ENCODE measurements around the gene ZC3H10. TPM values are rescaled to one million over a fixed set of nuclear protein-coding genes. Genes with fewer than 3 reads are reported as not detected.
A peak's percentile ranks its signal among the peaks of the same experiment; 100 is the strongest.

Gene ZC3H10
- total RNA-seq, 1 experiment from 2014 or later: 11.3 TPM

- Mint-ChIP-seq H3K9me3 (no peaks in the 10 kb centered on the region), H3K36me3 (peaks cover 44% of the 10 kb centered on the region), H3K4me3 (no peak overlapping the region), H3K27ac (no peak overlapping the region; the same call in 1 of the 2 replicates), H3K27me3 (ENCODE audit: low read depth) (no peaks in the 10 kb centered on the region), H3K4me1 (peaks cover 15% of the 10 kb centered on the region)
- ATAC-seq: peak; percentile 50
- ChIA-PET CTCF (interaction anchor here (0.6 to 1.6 kb wide), 34 partner anchors 11 to 1017 kb away, joined by 3 to 36 read pairs (median 4); partner anchors contain the start of genes COQ10A, ESYT1, IKZF4 and MMP19), POLR2A (interaction anchor here (0.7 to 1.3 kb wide), 3 partner anchors 20 to 69 kb away, joined by 3 to 6 read pairs (median 3); partner anchors contain the start of gene PA2G4)
- no peak for TF ChIP-seq TEAD1 (CRISPR knock-in tag; IDR thresholded peaks at IDR 0.05)
- peak; percentile 40; the same call in 1 of the 2 replicates for TF ChIP-seq CTCF (IDR thresholded peaks at IDR 0.05)
- DNase-seq (ENCODE audit: low spot score): peak; percentile 74
These were observed 33.0 kb upstream of the ZC3H10 start for GRCh38 chr12:56084958-56085543.

- H3K4me1 Mint-ChIP-seq: peaks cover 11% of the 10 kb centered on the region
- peak overlapping the region; percentile 53; the same call in 1 of the 2 replicates for H3K27ac Mint-ChIP-seq
- ChIA-PET CTCF (interaction anchor here (0.8 to 1.5 kb wide), 9 partner anchors 14 to 243 kb away, joined by 3 to 17 read pairs (median 5); partner anchors contain the start of genes MMP19, RAB5B and SUOX), POLR2A (interaction anchor here (0.7 to 1.3 kb wide), 2 partner anchors 19 to 599 kb away, joined by 4 to 6 read pairs; partner anchors contain the start of gene PA2G4)
- no peaks in the 10 kb centered on the region for H3K27me3 Mint-ChIP-seq (ENCODE audit: low read depth)
- no peaks in the 10 kb centered on the region for H3K9me3 Mint-ChIP-seq
- H3K36me3 Mint-ChIP-seq: peaks cover 52% of the 10 kb centered on the region
- no peak for ATAC-seq
- TF ChIP-seq USF1 (CRISPR knock-in tag; IDR thresholded peaks at IDR 0.05) (no peak), AFF4 (CRISPR knock-in tag; IDR thresholded peaks at IDR 0.05; ENCODE audit: borderline replicate concordance) (no peak), ZNF317 (CRISPR knock-in tag; IDR thresholded peaks at IDR 0.05; ENCODE audit: borderline replicate concordance, low read depth) (no peak)
- no peak overlapping the region for H3K4me3 Mint-ChIP-seq
- DNase-seq (ENCODE audit: low spot score): no peak
These were observed 32.0 kb upstream of the ZC3H10 start for GRCh38 chr12:56086096-56086495.

- DNase-seq (ENCODE audit: low spot score) (no peak), ATAC-seq (no peak)
- Mint-ChIP-seq H3K36me3 (peaks cover 55% of the 10 kb centered on the region), H3K9me3 (no peaks in the 10 kb centered on the region), H3K27me3 (ENCODE audit: low read depth) (no peaks in the 10 kb centered on the region), H3K4me1 (peaks cover 6% of the 10 kb centered on the region), H3K4me3 (no peak overlapping the region), H3K27ac (peak overlapping the region; percentile 53; the same call in 1 of the 2 replicates)
- POLR2A ChIA-PET: interaction anchor here (1.3 kb wide), 1 partner anchor 18 kb away, joined by 6 read pairs; the partner anchor contains the start of gene PA2G4
- CTCF ChIA-PET: interaction anchor here (0.6 kb wide), 1 partner anchor 432 kb away, joined by 4 read pairs; no protein-coding TSS in a partner anchor
- TF ChIP-seq PRDM15 (CRISPR knock-in tag; IDR thresholded peaks at IDR 0.05) (no peak), E2F4 (CRISPR knock-in tag; IDR thresholded peaks at IDR 0.05; ENCODE audit: borderline replicate concordance, low read depth) (no peak), MAX (CRISPR knock-in tag; IDR thresholded peaks at IDR 0.05) (no peak), ERG (CRISPR knock-in tag; IDR thresholded peaks at IDR 0.05) (no peak), NFATC4 (CRISPR knock-in tag; IDR thresholded peaks at IDR 0.05) (no peak), ZNF232 (CRISPR knock-in tag; IDR thresholded peaks at IDR 0.05) (no peak), OVOL2 (CRISPR knock-in tag; IDR thresholded peaks at IDR 0.05; ENCODE audit: borderline replicate concordance) (no peak), TCF7 (CRISPR knock-in tag; IDR thresholded peaks at IDR 0.05; ENCODE audit: low read depth) (no peak), GABPB1 (CRISPR knock-in tag; IDR thresholded peaks at IDR 0.05) (no peak)
These were observed 31.5 kb upstream of the ZC3H10 start for GRCh38 chr12:56086608-56087007.

All from WTC11 (cell line).